RWPE1 (cell line): ENCODE measurements around the gene PAIP2B.

Experiments used
- CTCF ChIA-PET: fragments of 350-600 bp; sonication (Branson Sonifier 250); formaldehyde crosslinking; extraction: SDS; loops from one replicate; lab custom pipeline; 2021; lab: Yijun Ruan, JAX
- POLR2A ChIA-PET: fragments of 400-600 bp; formaldehyde crosslinking; extraction: SDS; loops from one replicate; lab custom pipeline; 2020; ENCODE audit warnings: antibody characterized with exemption; ENCODE audit not compliant: low non-redundant PET; lab: Yijun Ruan, JAX
- DNase-seq: peaks from one replicate; pipeline ENCODE4 v3.0.0; 2012; ENCODE audit warnings: low spot score
- H3K27ac ChIP-seq: fragments of 450-650 bp; 2 replicates; pipeline ENCODE4 v1.5.1; 2017
- CTCF ChIP-seq: fragments of 450-650 bp; conservative IDR thresholded peaks from 2 replicates; pipeline ENCODE4 v1.5.1; 2017; ENCODE audit warnings: low read depth, mild to moderate bottlenecking

The PAIP2B gene

DNA sequence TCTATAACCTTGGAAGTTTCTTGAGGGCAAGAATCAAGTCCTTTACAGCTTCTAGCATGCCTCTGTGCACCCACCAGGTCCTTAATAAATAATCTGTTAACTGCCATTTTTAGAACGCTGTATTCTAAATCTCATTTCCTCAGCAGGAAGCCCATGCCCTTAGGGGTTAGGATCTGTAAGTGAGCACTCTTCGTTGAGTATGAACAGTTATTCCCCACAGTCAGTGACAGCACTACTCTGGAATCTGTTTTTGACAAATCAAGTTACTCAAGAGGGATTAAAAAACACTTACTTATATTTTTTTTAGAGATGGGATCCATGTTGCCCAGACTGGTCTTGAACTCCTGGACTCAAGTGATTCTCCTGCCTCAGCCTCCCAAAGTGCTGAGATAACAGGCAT lies 14.6 kb downstream of the PAIP2B start:
- ChIA-PET CTCF (interaction anchor here (0.6 to 1.0 kb wide), 2 partner anchors 12 to 1158 kb away, joined by 3 read pairs; no protein-coding TSS in a partner anchor), POLR2A (no interaction called here)
- no peak overlapping the region for H3K27ac ChIP-seq
- no peak for TF ChIP-seq CTCF
- no peak for DNase-seq

DNA sequence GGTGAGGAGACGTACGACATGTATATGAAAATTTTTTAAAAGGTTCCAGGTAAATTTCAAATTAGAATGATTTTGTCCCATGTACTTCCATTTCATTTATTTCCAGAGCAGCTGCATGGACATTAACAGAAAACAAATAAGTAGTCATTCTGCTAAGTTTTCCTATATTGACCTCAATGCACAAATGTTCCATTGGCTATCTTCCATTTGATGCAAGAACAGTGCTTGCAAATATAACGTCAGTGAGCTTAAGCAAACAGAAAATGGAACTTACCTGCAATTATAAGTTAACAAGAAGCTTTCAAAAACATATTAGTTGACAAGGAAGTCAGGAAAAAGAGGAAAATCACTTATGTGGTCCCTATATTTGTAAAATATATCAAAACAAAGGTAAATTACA lies 16.6 kb downstream of the PAIP2B start:
- DNase-seq = no peak
- CTCF ChIA-PET = no interaction called here
- no peak overlapping the region for H3K27ac ChIP-seq
- TF ChIP-seq CTCF = no peak
- POLR2A ChIA-PET = no interaction called here

DNA sequence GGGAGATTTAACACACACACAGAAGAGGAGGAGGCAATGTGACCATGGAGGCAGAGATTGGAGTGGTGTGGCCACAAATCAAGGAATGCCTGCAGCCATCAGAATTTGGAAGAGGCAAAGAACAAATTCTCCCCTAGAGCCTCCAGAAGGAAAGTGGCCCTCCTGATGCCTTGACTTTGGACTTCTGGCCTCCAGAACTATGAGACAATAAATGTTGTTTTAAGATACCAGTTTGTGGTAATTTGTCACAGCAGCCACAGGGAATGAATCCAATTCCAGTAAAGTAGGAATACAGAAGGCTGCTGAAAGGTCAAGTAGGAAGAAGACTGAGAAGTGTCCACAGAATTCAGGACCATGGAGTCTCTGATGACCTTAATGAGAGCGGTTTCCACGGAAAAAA lies 18.1 kb downstream of the PAIP2B start:
- H3K27ac ChIP-seq = no peak overlapping the region
- ChIA-PET CTCF (interaction anchor here (1.0 kb wide), 1 partner anchor 260 kb away, joined by 3 read pairs; no protein-coding TSS in a partner anchor), POLR2A (no interaction called here)
- no peak for DNase-seq
- TF ChIP-seq CTCF = no peak

DNA sequence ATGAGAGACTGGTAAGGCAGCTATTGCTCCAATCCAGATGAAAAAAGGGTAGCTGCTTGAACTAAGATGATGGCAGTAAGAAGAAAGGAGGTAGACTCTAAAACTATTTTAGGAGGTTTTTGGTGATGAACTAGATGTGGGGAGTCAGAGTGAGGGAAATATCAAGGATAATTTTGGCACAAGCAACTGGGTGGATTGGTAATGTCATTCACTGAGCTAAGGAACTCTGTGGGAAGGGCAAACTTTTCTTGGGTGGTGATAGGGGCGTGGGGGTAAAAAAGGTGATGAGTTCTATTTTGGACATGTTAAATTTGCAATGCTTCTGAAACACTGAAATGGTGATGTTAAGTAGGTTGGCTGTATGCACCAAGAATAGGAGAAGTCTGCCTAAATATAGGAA lies 19.3 kb downstream of the PAIP2B start:
- CTCF ChIA-PET = no interaction called here
- no peak overlapping the region for H3K27ac ChIP-seq
- POLR2A ChIA-PET = no interaction called here
- TF ChIP-seq CTCF = no peak
- no peak for DNase-seq

DNA sequence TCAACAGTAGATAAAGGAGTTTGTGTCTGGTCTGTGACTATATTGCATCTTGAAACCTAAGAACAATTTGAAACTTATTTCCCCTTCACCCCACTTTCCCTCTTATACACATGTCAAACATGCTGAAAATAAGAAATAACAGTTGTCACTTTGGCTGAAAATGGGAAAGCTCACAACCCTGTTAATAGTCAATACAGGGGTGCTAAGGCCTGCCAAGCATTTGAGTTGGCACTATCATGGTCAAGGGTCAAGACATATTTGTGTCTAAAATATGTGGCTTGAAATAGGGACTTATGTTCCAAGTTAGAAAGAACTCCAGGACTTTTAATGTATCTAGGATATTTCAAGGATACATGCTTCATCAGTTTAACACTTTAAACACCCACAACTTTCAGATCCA lies 20.6 kb downstream of the PAIP2B start:
- CTCF ChIA-PET = no interaction called here
- DNase-seq = no peak
- POLR2A ChIA-PET = no interaction called here
- no peak for TF ChIP-seq CTCF
- H3K27ac ChIP-seq = no peak overlapping the region

GRCh38 chr2:71191570-71191943 lies 35.3 kb downstream of the PAIP2B start:
- ChIA-PET POLR2A (no interaction called here), CTCF (interaction anchor here (1.2 to 1.6 kb wide), 2 partner anchors 9 to 80 kb away, joined by 3 to 4 read pairs; no protein-coding TSS in a partner anchor)
- no peak for TF ChIP-seq CTCF
- H3K27ac ChIP-seq = no peak overlapping the region
- no peak for DNase-seq
